Measurements from ENCODE around the gene TRRAP.

The TRRAP gene

GRCh38 chr7:98988641-98989040, 110.3 kb downstream of the TRRAP start:
- DNase-seq (ENCODE audit: low read depth in 3 of 3), result no peak

- DNase-seq (ENCODE audit: low read depth in 3 of 3), result no peak
These were observed 112.0 kb downstream of the TRRAP start for GRCh38 chr7:98990356-98990755.

GRCh38 chr7:98991141-98991540, 112.8 kb downstream of the TRRAP start:
- no peak for DNase-seq (ENCODE audit: low read depth in 3 of 3)

- DNase-seq (ENCODE audit: low read depth in 3 of 3), result no peak
These were observed 113.7 kb downstream of the TRRAP start for GRCh38 chr7:98992076-98992475.

GRCh38 chr7:98993024-98993897, 114.9 kb downstream of the TRRAP start:
- no peak for DNase-seq (ENCODE audit: low read depth in 3 of 3)

- no peak for DNase-seq (ENCODE audit: low read depth in 3 of 3)
These were observed 116.0 kb downstream of the TRRAP start for GRCh38 chr7:98994046-98994944.

GRCh38 chr7:98995111-98995510, 116.8 kb downstream of the TRRAP start:
- DNase-seq (ENCODE audit: low read depth in 3 of 3), result no peak

GRCh38 chr7:98995523-98996149, 117.3 kb downstream of the TRRAP start:
- no peak for DNase-seq (ENCODE audit: low read depth in 3 of 3)

- DNase-seq (ENCODE audit: low read depth in 3 of 3), result no peak
These were observed 117.8 kb downstream of the TRRAP start for GRCh38 chr7:98996150-98996552.

- DNase-seq (ENCODE audit: low read depth in 3 of 3), result no peak
These were observed 119.5 kb downstream of the TRRAP start for GRCh38 chr7:98997846-98998245.

- DNase-seq (ENCODE audit: low read depth in 3 of 3), result no peak
These were observed 120.7 kb downstream of the TRRAP start for GRCh38 chr7:98998821-98999725.

GRCh38 chr7:99000196-99000903, 122.0 kb downstream of the TRRAP start:
- DNase-seq (ENCODE audit: low read depth in 3 of 3), result no peak

- DNase-seq (ENCODE audit: low read depth in 3 of 3), result no peak
These were observed 122.7 kb downstream of the TRRAP start for GRCh38 chr7:99000904-99001465.

- DNase-seq (ENCODE audit: low read depth in 3 of 3), result no peak
These were observed 123.3 kb downstream of the TRRAP start for GRCh38 chr7:99001482-99002147.

- DNase-seq (ENCODE audit: low read depth in 3 of 3), result no peak
These were observed 124.0 kb downstream of the TRRAP start for GRCh38 chr7:99002148-99002826.

- DNase-seq (ENCODE audit: low read depth in 3 of 3), result no peak
These were observed 124.5 kb downstream of the TRRAP start for GRCh38 chr7:99002827-99003212.

GRCh38 chr7:99003419-99003818, 125.1 kb downstream of the TRRAP start:
- no peak for DNase-seq (ENCODE audit: low read depth in 3 of 3)

GRCh38 chr7:99004216-99004615, 125.9 kb downstream of the TRRAP start:
- DNase-seq (ENCODE audit: low read depth in 3 of 3), result no peak
